Spleen (tissue), 7 donors: ENCODE measurements around the gene CNIH4.

ENCODE experiments used
- CTCF ChIP-seq, 11 experiments: fragments of 200-600 bp in 7 of 11; fragments of 450-650 bp in 4 of 11; sonication (generic) in 4 of 11; IDR thresholded peaks in 8 of 11; conservative IDR thresholded peaks in 3 of 11; 1 replicate in 7 of 11; 2 replicates in 4 of 11; pipeline versions ENCODE4 v1.4.0 to v1.8.0; 2016 to 2021; ENCODE audit warnings: antibody characterized with exemption in 11 of 11, inconsistent platforms in 4 of 11, mild to moderate bottlenecking in 1 of 11
- POLR2A ChIP-seq, 3 donors: fragments of 450-650 bp; IDR thresholded peaks; one replicate each; pipeline ENCODE4 v1.5.1; 2017; ENCODE audit warnings: antibody characterized with exemption in 3 of 3, mild to moderate bottlenecking in 1 of 3
- POLR2AphosphoS5 ChIP-seq, 3 donors: sonication (generic); formaldehyde crosslinking; IDR thresholded peaks; one replicate each; pipeline ENCODE4 v1.5.1; 2017; ENCODE audit warnings: antibody characterized with exemption in 3 of 3
- donor health status: DM: no; HTN: no; CAD: no; lungs with moderate emphysema.
- donor health status: DM: no; HTN: no; CAD: no.
- donor health status: DM: no; HTN: no; CAD: no.

DNA sequence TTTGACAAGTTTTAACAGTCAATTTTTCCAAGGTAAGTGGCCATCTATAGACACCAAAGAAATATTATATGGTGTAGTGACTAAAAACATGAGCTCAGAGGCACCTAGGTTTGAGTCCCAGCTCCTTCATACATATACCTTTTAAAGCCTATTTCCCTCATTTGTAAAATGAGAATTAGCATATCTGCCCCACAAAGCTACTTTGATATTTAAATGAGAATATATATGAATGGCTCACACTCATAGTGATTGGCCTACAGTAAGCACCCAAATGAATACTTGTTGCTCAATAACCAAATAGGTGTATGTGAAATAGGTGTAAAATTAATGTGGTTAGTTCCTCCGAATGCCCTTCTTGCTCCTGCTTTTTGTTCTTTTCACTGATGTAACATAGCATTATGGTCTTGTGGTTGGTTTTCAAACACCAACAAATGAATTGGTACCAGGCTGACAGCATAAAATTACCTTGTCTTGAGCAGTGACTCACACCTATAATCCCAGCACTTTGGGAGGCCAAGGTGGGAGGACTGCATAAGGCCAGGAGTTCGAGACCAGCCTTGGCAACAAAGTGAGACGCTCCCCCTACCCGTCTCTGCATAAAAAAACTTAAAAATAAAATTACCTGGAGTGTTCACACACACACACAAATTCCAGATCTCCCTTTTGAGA, 25.3 kb downstream of the CNIH4 start:
- no peak for TF ChIP-seq CTCF (IDR thresholded peaks at IDR 0.05 in 8 of 11, conservative IDR thresholded peaks at IDR 0.05 in 3 of 11)
- TF ChIP-seq POLR2AphosphoS5 (IDR thresholded peaks at IDR 0.05) = no peak
- no peak for TF ChIP-seq POLR2A (IDR thresholded peaks at IDR 0.05)
